HG02870 (cell line): ENCODE results near the gene MATCAP1.

ENCODE experiments used
- ATAC-seq: cut with Tn5 transposase; IDR thresholded peaks from one replicate; pipeline ENCODE4 v1.9.1; 2021; ENCODE audit warnings: mild to moderate bottlenecking, moderate library complexity; ENCODE audit not compliant: unreplicated experiment

The MATCAP1 gene

GRCh38 chr16:67191995-67192681, 8.4 kb upstream of the MATCAP1 start, which contains the start of gene E2F4:
E2F4 (plus strand) TSS chr16:67192155; CDS start chr16:67192228, 73 bp downstream.
- peak; percentile 85 for ATAC-seq

GRCh38 chr16:67191411-67191994, 7.7 kb upstream of the MATCAP1 start:
- no peak for ATAC-seq

- ATAC-seq: no peak
Measured at GRCh38 chr16:67190448-67191399, 7.0 kb upstream of the MATCAP1 start.

GRCh38 chr16:67190041-67190440, 6.3 kb upstream of the MATCAP1 start, which contains the start of gene EXOC3L1:
EXOC3L1 (minus strand) TSS chr16:67190136; CDS start chr16:67189676, 460 bp downstream.
- no peak for ATAC-seq

- no peak for ATAC-seq
Measured at GRCh38 chr16:67188798-67189197, 5.0 kb upstream of the MATCAP1 start.

- no peak for ATAC-seq
Measured at GRCh38 chr16:67188323-67188722, 4.6 kb upstream of the MATCAP1 start.

GRCh38 chr16:67187175-67187890, 3.6 kb upstream of the MATCAP1 start:
- ATAC-seq: no peak

GRCh38 chr16:67186550-67186950, 2.8 kb upstream of the MATCAP1 start:
- no peak for ATAC-seq

GRCh38 chr16:67185651-67186134, 1.9 kb upstream of the MATCAP1 start:
- ATAC-seq: no peak

GRCh38 chr16:67184995-67185650, 1.4 kb upstream of the MATCAP1 start:
- no peak for ATAC-seq

GRCh38 chr16:67184453-67184994, 761 bp upstream of the MATCAP1 start:
- no peak for ATAC-seq

- ATAC-seq: no peak
Measured at GRCh38 chr16:67183284-67183626, 508 bp downstream of the MATCAP1 start.

- ATAC-seq: no peak
Measured at GRCh38 chr16:67182288-67182687, 1.5 kb downstream of the MATCAP1 start.

- no peak for ATAC-seq
Measured at GRCh38 chr16:67181346-67181745, 2.4 kb downstream of the MATCAP1 start.

- no peak for ATAC-seq
Measured at GRCh38 chr16:67180166-67180565, 3.6 kb downstream of the MATCAP1 start.

GRCh38 chr16:67179421-67180080, 4.2 kb downstream of the MATCAP1 start:
- ATAC-seq: no peak

GRCh38 chr16:67177743-67178699, 5.7 kb downstream of the MATCAP1 start:
- ATAC-seq: no peak

GRCh38 chr16:67176662-67177061, 7.1 kb downstream of the MATCAP1 start:
- ATAC-seq: no peak
